MM.1S (cell line): ENCODE results near the gene XPO6.

Experiments used
- EZH2 ChIP-seq: fragments of 300-600 bp; sonication (generic); optimal IDR thresholded peaks from 2 replicates; pipeline ENCODE3; 2017; ENCODE audit warnings: low read depth, mild to moderate bottlenecking, antibody characterized with exemption, low read length, mixed read lengths
- EZH2phosphoT487 ChIP-seq: fragments of 300-600 bp; sonication (generic); IDR thresholded peaks from 2 replicates; pipeline ENCODE4 v1.6.1; 2018; ENCODE audit warnings: antibody characterized with exemption, low read length
- TF ChIP-seq, protein P1 (sequence below): fragments of 300-600 bp; sonication (generic); IDR thresholded peaks from 2 replicates; pipeline ENCODE4 v1.5.1; 2016; ENCODE audit warnings: antibody characterized with exemption, low read length, mixed read lengths

DNA sequence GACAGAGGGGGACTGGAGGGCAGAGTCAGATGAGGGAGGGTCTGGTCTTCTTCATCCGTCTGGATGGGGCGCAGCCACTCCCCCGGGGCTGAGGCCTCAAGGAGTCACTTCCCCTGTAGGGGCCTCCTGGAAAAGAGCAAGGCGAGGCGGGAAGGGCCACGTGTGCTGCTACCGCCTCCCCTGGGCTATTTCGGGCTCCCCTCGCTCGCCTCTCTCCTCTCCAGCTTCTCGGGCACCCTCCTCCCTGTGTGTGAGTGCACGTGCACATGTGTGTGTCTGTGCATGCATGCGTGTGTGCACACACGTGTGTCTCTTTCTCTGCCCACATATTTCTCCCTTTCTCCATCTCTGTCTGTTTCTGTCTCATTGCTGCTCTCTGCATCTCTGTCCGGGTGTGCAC, 158.3 kb downstream of the XPO6 start:
- TF ChIP-seq, protein P1, sequence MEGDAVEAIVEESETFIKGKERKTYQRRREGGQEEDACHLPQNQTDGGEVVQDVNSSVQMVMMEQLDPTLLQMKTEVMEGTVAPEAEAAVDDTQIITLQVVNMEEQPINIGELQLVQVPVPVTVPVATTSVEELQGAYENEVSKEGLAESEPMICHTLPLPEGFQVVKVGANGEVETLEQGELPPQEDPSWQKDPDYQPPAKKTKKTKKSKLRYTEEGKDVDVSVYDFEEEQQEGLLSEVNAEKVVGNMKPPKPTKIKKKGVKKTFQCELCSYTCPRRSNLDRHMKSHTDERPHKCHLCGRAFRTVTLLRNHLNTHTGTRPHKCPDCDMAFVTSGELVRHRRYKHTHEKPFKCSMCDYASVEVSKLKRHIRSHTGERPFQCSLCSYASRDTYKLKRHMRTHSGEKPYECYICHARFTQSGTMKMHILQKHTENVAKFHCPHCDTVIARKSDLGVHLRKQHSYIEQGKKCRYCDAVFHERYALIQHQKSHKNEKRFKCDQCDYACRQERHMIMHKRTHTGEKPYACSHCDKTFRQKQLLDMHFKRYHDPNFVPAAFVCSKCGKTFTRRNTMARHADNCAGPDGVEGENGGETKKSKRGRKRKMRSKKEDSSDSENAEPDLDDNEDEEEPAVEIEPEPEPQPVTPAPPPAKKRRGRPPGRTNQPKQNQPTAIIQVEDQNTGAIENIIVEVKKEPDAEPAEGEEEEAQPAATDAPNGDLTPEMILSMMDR, result no peak
- no peak for TF ChIP-seq EZH2phosphoT487
- no peak for TF ChIP-seq EZH2
